HUDEP-2 (cell line): Measurements from ENCODE around the gene UNK.
"Not testable (repeated sequence)": the region's sequence is repeated elsewhere in the genome, so short reads cannot be mapped to it uniquely, and the experiment has no call there.

ENCODE experiments used
- DNase-seq, 76 experiments: peaks; one replicate each; lab custom pipeline; 2025; ENCODE audit not compliant: unreplicated experiment in 76 of 76; lab: John Stamatoyannopoulos, UW

Gene UNK

GRCh38 chr17:75771334-75772281 is 13.0 kb upstream of the UNK start:
- no peak for DNase-seq

- no peak for DNase-seq
Measured at GRCh38 chr17:75773121-75773807, 11.3 kb upstream of the UNK start.

- no peak for DNase-seq
Measured at GRCh38 chr17:75773808-75774470, 10.7 kb upstream of the UNK start.

GRCh38 chr17:75774471-75774990 is 10.1 kb upstream of the UNK start:
- no peak for DNase-seq

- DNase-seq = no peak
Measured at GRCh38 chr17:75774991-75775668, 9.5 kb upstream of the UNK start.

- DNase-seq = peak in 28 of 76 experiments; percentile 9 to 59 (median 30)
Measured at GRCh38 chr17:75776386-75777295, 8.0 kb upstream of the UNK start.

- no peak for DNase-seq
Measured at GRCh38 chr17:75777296-75777922, 7.2 kb upstream of the UNK start.

- DNase-seq = not testable (repeated sequence)
Measured at GRCh38 chr17:75778066-75778860, 6.3 kb upstream of the UNK start.

- DNase-seq = peak in 42 of 76 experiments; percentile 21 to 82 (median 65)
Measured at GRCh38 chr17:75778861-75779249, 5.8 kb upstream of the UNK start.

- peak in 75 of 76 experiments; percentile 64 to 99 (median 97) for DNase-seq
Measured at GRCh38 chr17:75779250-75779986, 5.2 kb upstream of the UNK start.

- DNase-seq = no peak
Measured at GRCh38 chr17:75779987-75780889, 4.4 kb upstream of the UNK start.

GRCh38 chr17:75783069-75783783 is 1.4 kb upstream of the UNK start:
- DNase-seq = peak in 24 of 76 experiments; percentile 10 to 79 (median 34)

- peak in 3 of 76 experiments; percentile 36 to 71 (median 54) for DNase-seq
Measured at GRCh38 chr17:75783803-75784472, 668 bp upstream of the UNK start.

- peak; percentile 45 to 98 (median 88) for DNase-seq
Measured at GRCh38 chr17:75785016-75785890, 647 bp downstream of the UNK start.
